SK-N-SH treated with all-trans-retinoic acid at 6 μM for 48 hours (cell line): ENCODE measurements around the gene CDK3.

Experiments
- ATAC-seq: fragments of 200-7000 bp; cut with Tn5 transposase; 3 replicates; pipeline ENCODE4 v1.9.1; 2020; ENCODE audit warnings: mild to moderate bottlenecking, moderate library complexity
- ARNTL ChIP-seq: fragments of 450-650 bp; formaldehyde crosslinking; IDR thresholded peaks from 2 replicates; pipeline ENCODE4 v1.5.0; 2020; ENCODE audit warnings: low read depth, mild to moderate bottlenecking, moderate library complexity, borderline replicate concordance
- BACH2 ChIP-seq: fragments of 250-450 bp; sonication (Bioruptor Pico); IDR thresholded peaks from 2 replicates; pipeline ENCODE4 v1.9.0; 2021; ENCODE audit warnings: mild to moderate bottlenecking, borderline replicate concordance
- CREB5 ChIP-seq: fragments of 250-450 bp; sonication (Bioruptor Pico); IDR thresholded peaks from 2 replicates; pipeline ENCODE4 v1.5.1; 2020; ENCODE audit warnings: low read depth, mild to moderate bottlenecking, moderate library complexity
- CSDC2 ChIP-seq: fragments of 250-450 bp; sonication (Bioruptor Pico); IDR thresholded peaks from 2 replicates; pipeline ENCODE4 v1.5.0; 2020; ENCODE audit warnings: mild to moderate bottlenecking, moderate library complexity
- CSRNP3 ChIP-seq: fragments of 250-450 bp; sonication (Bioruptor Pico); IDR thresholded peaks from 2 replicates; pipeline ENCODE4 v1.5.1; 2021; ENCODE audit warnings: mild to moderate bottlenecking, moderate library complexity
- ESRRG ChIP-seq: fragments of 250-450 bp; sonication (Bioruptor Pico); IDR thresholded peaks from 2 replicates; pipeline ENCODE4 v1.6.1; 2021; ENCODE audit warnings: mild to moderate bottlenecking
- ISL1 ChIP-seq: fragments of 250-450 bp; sonication (Bioruptor Pico); IDR thresholded peaks from 2 replicates; pipeline ENCODE4 v2.1.2; 2022; ENCODE audit warnings: mild to moderate bottlenecking, moderate library complexity
- PATZ1 ChIP-seq: fragments of 250-450 bp; sonication (Bioruptor Pico); IDR thresholded peaks from 2 replicates; pipeline ENCODE4 v1.8.0; 2020; ENCODE audit warnings: mild to moderate bottlenecking, moderate library complexity, borderline replicate concordance
- POU6F1 ChIP-seq: fragments of 250-450 bp; sonication (Bioruptor Pico); IDR thresholded peaks from 2 replicates; pipeline ENCODE4 v1.8.0; 2021; ENCODE audit warnings: low read depth, mild to moderate bottlenecking, moderate library complexity, borderline replicate concordance
- RARB ChIP-seq: fragments of 250-450 bp; sonication (Bioruptor Pico); IDR thresholded peaks from 2 replicates; pipeline ENCODE4 v1.8.0; 2021; ENCODE audit warnings: mild to moderate bottlenecking, moderate library complexity
- SNAI2 ChIP-seq: fragments of 250-450 bp; sonication (Bioruptor Pico); IDR thresholded peaks from 2 replicates; pipeline ENCODE4 v1.5.0; 2020; ENCODE audit warnings: mild to moderate bottlenecking, moderate library complexity
- TOX ChIP-seq: fragments of 250-450 bp; sonication (Bioruptor Pico); IDR thresholded peaks from 2 replicates; pipeline ENCODE4 v1.8.0; 2021; ENCODE audit warnings: mild to moderate bottlenecking, moderate library complexity, borderline replicate concordance
- TSHZ2 ChIP-seq: fragments of 250-450 bp; sonication (Bioruptor Pico); IDR thresholded peaks from 2 replicates; pipeline ENCODE4 v1.5.0; 2020; ENCODE audit warnings: mild to moderate bottlenecking, moderate library complexity
- ZC3H10 ChIP-seq: fragments of 250-450 bp; sonication (Bioruptor Pico); IDR thresholded peaks from 2 replicates; pipeline ENCODE4 v1.5.1; 2021; ENCODE audit warnings: mild to moderate bottlenecking, moderate library complexity
- ZFP3 ChIP-seq: fragments of 250-450 bp; sonication (Bioruptor Pico); IDR thresholded peaks from 2 replicates; pipeline ENCODE4 v1.5.0; 2020; ENCODE audit warnings: mild to moderate bottlenecking, moderate library complexity
- ZFP30 ChIP-seq: fragments of 450-650 bp; formaldehyde crosslinking; IDR thresholded peaks from 2 replicates; pipeline ENCODE4 v1.5.0; 2022; ENCODE audit warnings: mild to moderate bottlenecking, moderate library complexity
- ZNF565 ChIP-seq: fragments of 450-650 bp; formaldehyde crosslinking; conservative IDR thresholded peaks from 2 replicates; pipeline ENCODE4 v1.5.0; 2020; ENCODE audit warnings: low read depth, mild to moderate bottlenecking, moderate library complexity
- ZNF70 ChIP-seq: fragments of 450-650 bp; formaldehyde crosslinking; IDR thresholded peaks from 2 replicates; pipeline ENCODE4 v1.5.0; 2020; ENCODE audit warnings: mild to moderate bottlenecking, moderate library complexity
- ZNF8 ChIP-seq: fragments of 450-650 bp; formaldehyde crosslinking; IDR thresholded peaks from 2 replicates; pipeline ENCODE4 v1.5.0; 2020; ENCODE audit warnings: mild to moderate bottlenecking, moderate library complexity

The CDK3 gene

GRCh38 chr17:75975757-75976174 is 24.9 kb upstream of the CDK3 start:
- TF ChIP-seq CSRNP3 (CRISPR knock-in tag) (no peak), ISL1 (CRISPR knock-in tag) (no peak), TSHZ2 (CRISPR knock-in tag) (no peak), ZNF565 (CRISPR knock-in tag) (no peak), CREB5 (CRISPR knock-in tag) (no peak), ZFP30 (no peak), RARB (CRISPR knock-in tag) (no peak), BACH2 (CRISPR knock-in tag) (no peak)
- no peak for ATAC-seq

- TF ChIP-seq CSRNP3 (CRISPR knock-in tag) (no peak), ZNF8 (no peak), SNAI2 (no peak), ZNF70 (no peak), CSDC2 (CRISPR knock-in tag) (no peak), ZFP3 (no peak), ESRRG (CRISPR knock-in tag) (no peak), ARNTL (CRISPR knock-in tag) (no peak), PATZ1 (CRISPR knock-in tag) (no peak)
- ATAC-seq = no peak
Measured at GRCh38 chr17:75976175-75976848, 24.3 kb upstream of the CDK3 start.

GRCh38 chr17:75978938-75979704 is 21.5 kb upstream of the CDK3 start, which contains the start of the genes ACOX1 and TEN1:
ACOX1 (minus strand) TSS chr17:75979166; CDS start chr17:75979073, 93 bp downstream.
TEN1 (plus strand) TSS chr17:75979240; CDS start chr17:75986193, 6,953 bp downstream.
- TF ChIP-seq RARB (CRISPR knock-in tag) (no peak), CSRNP3 (CRISPR knock-in tag) (no peak), ZC3H10 (no peak), POU6F1 (CRISPR knock-in tag) (peak; percentile 59; the same call in 1 of the 2 replicates), ZFP3 (peak; percentile 20; the same call in 1 of the 2 replicates), CSDC2 (CRISPR knock-in tag) (peak; percentile 52; the same call in 1 of the 2 replicates), TOX (0 out of 2 replicates have a peak, but pooled peaks have one; percentile 24), ZNF70 (no peak), PATZ1 (CRISPR knock-in tag) (peak; percentile 46; the same call in 1 of the 2 replicates), ZNF565 (CRISPR knock-in tag) (no peak)
- ATAC-seq = peak; percentile 94
